ENCODE data around the gene MTUS2. TPM values are rescaled to one million over a fixed set of nuclear protein-coding genes. Genes with fewer than 3 reads are reported as not detected.

MTUS2 gene
- total RNA-seq, 1 experiment from 2014 or later, result 0.35 TPM

DNA sequence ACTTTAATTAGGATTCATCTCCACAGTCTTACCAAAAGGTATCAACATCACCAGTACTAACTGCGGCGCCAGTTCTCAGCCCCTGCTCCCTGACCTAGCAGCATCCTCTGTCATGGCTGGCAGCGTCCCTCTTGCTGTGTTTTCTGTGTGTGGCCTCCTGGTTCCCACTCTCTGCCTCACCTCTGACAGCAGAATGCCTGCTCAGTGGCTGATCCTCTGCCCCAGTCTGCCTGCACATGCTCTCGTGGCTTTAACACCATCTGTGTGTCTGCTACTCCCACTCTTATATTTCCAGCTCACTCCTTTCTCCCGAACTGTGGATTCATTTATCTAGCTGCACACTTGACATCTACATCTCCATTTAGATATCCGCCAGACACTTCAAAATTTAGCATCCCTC, 341.5 kb downstream of the MTUS2 start:
- Histone ChIP-seq H3K4me1 (ENCODE audit: insufficient read depth, low read length) (no peaks in the 10 kb centered on the region), H2BK20ac (ENCODE audit: low read depth, low read length, poor library complexity, severe bottlenecking) (no peak overlapping the region), H3K27me3 (ENCODE audit: insufficient read depth, low read length) (no peaks in the 10 kb centered on the region), H4K91ac (ENCODE audit: insufficient read length, low read depth, low read length) (no peak overlapping the region), H3K79me2 (ENCODE audit: insufficient read depth, low read length) (no peaks in the 10 kb centered on the region), H2BK12ac (ENCODE audit: insufficient read length, low read depth, low read length) (no peak overlapping the region), H3K79me1 (ENCODE audit: insufficient read depth, low read depth, low read length, poor library complexity, severe bottlenecking) (no peaks in the 10 kb centered on the region), H2BK5ac (ENCODE audit: insufficient read length, low read length) (no peak overlapping the region), H4K8ac (replicated peaks; ENCODE audit: insufficient read length, low read depth, low read length) (no peak overlapping the region), H3K4me2 (ENCODE audit: insufficient read depth, insufficient read length, low read length) (no peak overlapping the region), H3K14ac (ENCODE audit: insufficient read depth, low read length) (no peak overlapping the region), H3K4ac (ENCODE audit: low read depth, low read length) (no peak overlapping the region), H3K9ac (ENCODE audit: extremely low read depth, insufficient read length, low read length) (no peak overlapping the region), H3K23me2 (ENCODE audit: insufficient read length, low read depth, low read length, poor library complexity, severe bottlenecking) (no peaks in the 10 kb centered on the region), H2AFZ (ENCODE audit: low read length) (no peak overlapping the region), H3K27ac (ENCODE audit: insufficient read length, low read depth, low read length) (no peak overlapping the region), H3K9me3 (ENCODE audit: control insufficient read depth, low read depth, low read length) (no peaks in the 10 kb centered on the region), H2BK120ac (ENCODE audit: low read depth, low read length, poor library complexity, severe bottlenecking) (no peak overlapping the region), H2AK5ac (ENCODE audit: insufficient read length, low read length) (no peak overlapping the region), H3K56ac (ENCODE audit: insufficient read length, low read depth, low read length) (no peak overlapping the region), H3K18ac (ENCODE audit: insufficient read length, low read depth, low read length) (no peak overlapping the region), H2BK15ac (ENCODE audit: low read depth, low read length) (no peak overlapping the region), H3K23ac (ENCODE audit: insufficient read length, low read depth, low read length) (no peak overlapping the region), H4K5ac (ENCODE audit: insufficient read length, low read depth, low read length) (no peak overlapping the region), H3T11ph (ENCODE audit: low read length) (no peak overlapping the region), H4K20me1 (ENCODE audit: control insufficient read depth, insufficient read depth, insufficient read length) (no peaks in the 10 kb centered on the region)
- Mint-ChIP-seq H3K4me1 (no peaks in the 10 kb centered on the region), H3K27ac (no peak overlapping the region), H3K36me3 (ENCODE audit: insufficient read depth in 1 of 3, low read depth in 3 of 3) (0 out of 7 replicates have a peak, but pooled peaks cover 0 to 3% (median 0%) of the 10 kb centered on the region in 3 experiments), H3K4me3 (no peak overlapping the region), H3K9me3 (no peaks in the 10 kb centered on the region), H3K27me3 (ENCODE audit: low read depth) (peaks cover 1% of the 10 kb centered on the region; the same call in 1 of the 2 replicates)
- no CpG with 5 or more reads among the region's 6 CpGs for WGBS (ENCODE audit: extremely low coverage, insufficient read length, low lambda C conversion rate)
- TF ChIP-seq CTCF (conservative IDR thresholded peaks at IDR 0.05), result no peak
- no peak for DNase-seq

All from H9 (cell line).